HG03432 (cell line): ENCODE data around the gene ATXN1.
"Not testable (repeated sequence)": the region's sequence is repeated elsewhere in the genome, so short reads cannot be mapped to it uniquely, and the experiment has no call there.

ENCODE experiments used
- ATAC-seq: cut with Tn5 transposase; IDR thresholded peaks from one replicate; pipeline ENCODE4 v1.9.1; 2021; ENCODE audit warnings: mild to moderate bottlenecking, moderate library complexity; ENCODE audit not compliant: unreplicated experiment

Gene ATXN1

DNA sequence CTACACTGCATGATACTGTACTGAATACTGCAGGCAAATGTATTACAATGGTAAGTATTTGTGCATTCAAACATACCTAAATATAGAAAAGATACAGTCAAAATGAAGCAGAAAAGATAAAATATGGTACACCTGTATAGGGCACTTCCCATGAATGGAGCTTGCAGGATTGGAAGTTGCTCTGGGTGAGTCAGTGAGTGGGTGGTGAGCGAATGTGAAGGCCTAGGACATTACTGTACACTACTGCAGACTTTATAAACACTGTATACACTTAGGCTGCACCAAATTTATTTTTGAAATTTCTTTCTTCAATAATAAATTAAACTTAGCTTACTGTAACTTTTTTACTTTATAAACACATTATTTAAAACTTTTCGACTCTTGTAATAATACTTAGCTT, 213.1 kb downstream of the ATXN1 start:
- no peak for ATAC-seq

DNA sequence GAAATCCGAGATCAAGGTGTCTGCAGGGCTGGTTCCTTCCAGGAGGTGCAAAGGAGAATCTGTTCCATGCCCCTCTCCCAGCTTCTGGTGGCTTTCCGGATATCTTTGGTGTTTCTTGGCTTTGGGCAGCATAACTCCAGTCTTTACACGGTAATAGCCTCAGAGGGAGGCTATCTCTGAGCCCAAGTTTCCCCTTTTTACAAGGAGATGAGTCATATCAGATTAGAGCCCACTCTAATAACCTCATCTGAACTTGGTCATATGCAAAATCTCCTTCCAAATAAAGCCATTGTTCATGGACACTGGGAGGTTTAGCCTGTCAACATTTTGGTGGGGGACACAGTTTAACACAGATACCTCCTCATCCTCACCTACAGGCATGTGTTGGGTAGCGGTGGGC, 213.7 kb downstream of the ATXN1 start:
- ATAC-seq = no peak

DNA sequence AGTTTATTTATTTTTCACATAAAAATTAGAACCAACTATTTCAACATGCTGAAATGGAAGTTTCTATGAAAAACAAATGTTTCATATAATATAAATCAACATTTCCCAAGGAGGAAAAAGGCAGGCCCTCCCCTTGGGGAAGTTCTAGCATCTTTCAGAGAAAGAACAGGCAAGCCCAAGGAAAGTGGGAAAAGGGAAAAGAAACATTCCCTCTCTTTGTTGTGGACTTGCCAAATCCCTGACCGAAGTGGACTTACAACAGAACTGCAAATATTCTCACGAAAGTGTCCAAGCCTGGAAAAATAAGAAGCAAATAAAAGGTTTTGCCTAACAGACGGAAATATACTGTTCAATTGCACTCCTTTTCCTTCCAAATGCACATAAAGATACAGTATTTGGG, 214.4 kb downstream of the ATXN1 start:
- no peak for ATAC-seq

DNA sequence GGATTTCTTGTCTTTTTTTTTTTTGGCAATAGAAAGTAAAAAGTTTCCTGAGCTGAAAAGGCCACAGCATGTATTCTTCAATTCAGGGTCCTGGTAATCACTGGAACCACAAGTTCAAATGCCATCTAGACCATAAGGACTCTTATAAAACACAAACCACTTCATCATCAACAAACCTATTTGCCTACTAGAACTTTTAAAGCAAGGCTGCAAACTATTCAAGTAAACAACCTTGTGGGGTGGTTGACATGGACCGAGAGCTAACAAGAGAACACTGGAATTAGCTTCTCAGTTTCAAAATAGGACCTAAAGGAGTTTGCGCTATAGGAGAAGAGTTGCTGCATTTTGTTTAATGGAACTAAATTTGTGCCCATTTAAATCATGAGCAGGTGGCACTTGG, 215.9 kb downstream of the ATXN1 start:
- no peak for ATAC-seq

DNA sequence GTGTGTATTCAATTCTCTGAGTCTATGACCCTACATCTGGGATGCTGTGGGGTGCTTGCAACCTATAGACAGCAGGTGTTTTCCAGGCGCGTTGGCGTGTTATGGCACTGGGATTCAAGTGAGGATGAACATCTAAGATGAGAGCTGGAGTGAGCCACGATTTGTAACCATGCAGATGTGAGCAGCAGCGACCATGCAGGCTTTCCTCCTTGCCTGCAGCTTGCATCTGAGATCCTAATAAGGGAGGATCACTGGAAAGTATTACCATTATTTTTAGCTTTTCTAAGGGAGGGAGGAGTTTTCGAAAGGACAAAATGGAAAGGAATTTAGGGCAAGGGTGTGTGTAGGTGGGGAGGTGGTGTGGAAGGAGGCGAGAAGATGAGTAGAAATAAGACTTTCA, 216.7 kb downstream of the ATXN1 start:
- no peak for ATAC-seq

DNA sequence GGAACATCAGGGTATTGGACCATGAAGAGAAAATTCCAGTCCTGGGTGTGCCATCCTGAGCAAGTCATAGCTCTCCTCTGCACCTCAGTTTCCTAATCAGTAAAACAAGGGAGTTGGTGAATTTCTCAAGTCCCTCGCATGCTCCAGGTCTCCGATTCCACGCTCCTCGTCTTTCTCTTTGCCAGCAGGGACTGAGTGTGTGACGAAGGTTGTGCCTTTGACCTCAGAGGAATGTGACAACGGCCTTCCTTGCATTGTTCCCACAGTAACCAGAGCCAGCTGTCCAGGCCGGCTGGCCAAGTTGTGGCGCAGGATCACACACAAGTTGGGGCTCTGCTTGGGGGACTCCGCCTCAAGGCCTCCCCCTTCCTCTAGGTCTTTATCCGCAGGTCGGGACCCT, 217.3 kb downstream of the ATXN1 start:
- no peak for ATAC-seq

DNA sequence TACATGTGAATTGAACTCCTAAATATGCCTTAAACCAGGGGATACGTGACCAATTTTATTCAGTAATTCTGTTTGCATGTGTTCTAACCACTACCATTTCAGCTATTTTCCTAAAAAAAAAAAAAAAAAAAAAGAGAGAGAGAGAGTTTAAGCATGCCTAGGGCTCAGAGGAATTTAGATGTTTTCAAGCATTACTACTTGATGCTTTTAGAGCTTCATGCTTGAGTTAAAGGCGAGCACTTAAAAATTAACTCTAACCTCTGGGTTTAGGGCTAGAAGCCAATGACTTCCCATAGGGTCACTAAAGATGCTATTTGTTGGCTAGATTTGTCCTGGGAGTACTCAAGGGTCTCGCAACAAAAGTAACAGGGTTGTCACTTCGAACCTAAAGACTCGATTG, 217.7 kb downstream of the ATXN1 start:
- no peak for ATAC-seq

DNA sequence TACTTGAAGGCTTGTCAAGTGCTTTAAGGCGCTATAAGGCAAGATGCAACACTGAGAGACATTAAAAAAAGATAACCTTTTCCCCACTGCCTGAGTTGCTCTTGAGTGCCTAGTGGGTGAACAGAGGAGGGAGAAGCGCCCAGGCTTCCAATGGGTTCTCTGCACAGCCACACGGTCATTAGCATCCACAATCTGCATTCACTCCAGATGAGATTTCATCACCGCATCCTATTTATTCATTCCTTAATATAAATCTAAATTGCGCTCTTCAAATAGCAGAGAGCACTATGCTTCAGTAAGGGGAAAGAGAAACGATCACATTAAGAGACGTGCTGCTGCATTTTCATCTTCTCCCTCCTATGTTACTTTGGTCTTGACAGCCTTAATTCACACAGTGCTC, 219.2 kb downstream of the ATXN1 start:
- ATAC-seq = no peak

DNA sequence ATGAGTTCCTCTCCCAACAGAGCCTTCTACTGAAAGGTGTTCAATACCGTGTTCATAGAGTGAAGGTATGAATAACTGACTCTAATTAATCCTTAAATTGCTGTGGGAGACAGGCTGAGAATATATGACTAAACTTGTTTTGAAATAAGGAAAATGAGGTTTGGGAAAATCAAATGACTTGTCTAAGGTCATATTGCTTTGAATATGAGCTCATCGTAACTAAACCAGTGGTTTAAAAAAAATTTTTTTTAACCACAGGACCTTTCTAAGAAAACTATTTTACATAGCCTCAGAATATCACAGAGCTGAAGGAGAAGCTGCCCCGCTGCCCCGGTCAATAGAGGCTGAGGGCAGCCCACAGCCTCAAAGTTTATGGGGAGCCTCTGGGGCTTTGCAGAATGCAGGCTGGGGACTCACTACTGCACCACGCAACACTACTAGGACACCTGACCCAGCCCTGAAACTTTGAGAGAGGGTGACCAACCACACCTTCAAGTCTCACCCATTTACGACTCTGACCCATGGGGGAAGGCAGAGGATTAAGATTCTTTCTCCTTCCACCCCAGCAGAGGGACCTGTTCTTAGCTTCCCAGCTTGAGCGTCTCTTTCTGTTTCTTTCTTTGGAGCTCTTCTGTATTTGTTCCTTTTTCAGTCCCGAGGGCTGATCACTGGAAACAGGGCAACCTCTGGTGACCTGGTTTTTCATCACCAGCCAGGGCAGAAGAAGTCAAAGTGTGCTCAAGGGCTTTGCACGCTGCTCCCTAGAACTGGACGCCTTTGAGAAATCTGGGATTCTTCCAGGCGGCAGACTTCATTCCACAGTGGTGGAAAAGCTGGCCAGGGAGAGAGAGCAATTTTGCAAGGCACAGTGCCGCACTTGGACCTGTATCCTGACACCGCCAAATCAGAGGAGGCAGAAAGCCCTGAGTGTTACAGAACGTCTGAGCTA, 220.2 kb downstream of the ATXN1 start:
- peak; percentile 60 for ATAC-seq

DNA sequence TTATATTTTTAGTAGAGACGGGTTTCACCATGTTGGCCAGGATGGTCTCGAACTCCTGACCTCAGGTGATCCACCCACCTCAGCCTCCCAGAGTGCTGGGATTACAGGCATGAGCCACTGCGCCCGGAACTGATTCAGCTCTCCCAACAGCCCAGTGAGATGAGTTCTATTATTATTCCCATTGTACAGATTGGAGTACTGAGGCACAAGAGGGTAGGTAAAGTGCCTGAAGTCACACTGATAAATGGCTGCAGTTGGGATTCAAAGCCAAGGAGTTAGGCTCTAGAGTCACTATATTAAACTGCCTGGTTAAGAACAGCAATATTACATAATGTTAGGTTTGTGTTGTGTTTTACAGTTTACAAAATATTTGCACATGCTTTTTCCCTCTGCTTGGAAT, 220.9 kb downstream of the ATXN1 start:
- ATAC-seq = not testable (repeated sequence)

DNA sequence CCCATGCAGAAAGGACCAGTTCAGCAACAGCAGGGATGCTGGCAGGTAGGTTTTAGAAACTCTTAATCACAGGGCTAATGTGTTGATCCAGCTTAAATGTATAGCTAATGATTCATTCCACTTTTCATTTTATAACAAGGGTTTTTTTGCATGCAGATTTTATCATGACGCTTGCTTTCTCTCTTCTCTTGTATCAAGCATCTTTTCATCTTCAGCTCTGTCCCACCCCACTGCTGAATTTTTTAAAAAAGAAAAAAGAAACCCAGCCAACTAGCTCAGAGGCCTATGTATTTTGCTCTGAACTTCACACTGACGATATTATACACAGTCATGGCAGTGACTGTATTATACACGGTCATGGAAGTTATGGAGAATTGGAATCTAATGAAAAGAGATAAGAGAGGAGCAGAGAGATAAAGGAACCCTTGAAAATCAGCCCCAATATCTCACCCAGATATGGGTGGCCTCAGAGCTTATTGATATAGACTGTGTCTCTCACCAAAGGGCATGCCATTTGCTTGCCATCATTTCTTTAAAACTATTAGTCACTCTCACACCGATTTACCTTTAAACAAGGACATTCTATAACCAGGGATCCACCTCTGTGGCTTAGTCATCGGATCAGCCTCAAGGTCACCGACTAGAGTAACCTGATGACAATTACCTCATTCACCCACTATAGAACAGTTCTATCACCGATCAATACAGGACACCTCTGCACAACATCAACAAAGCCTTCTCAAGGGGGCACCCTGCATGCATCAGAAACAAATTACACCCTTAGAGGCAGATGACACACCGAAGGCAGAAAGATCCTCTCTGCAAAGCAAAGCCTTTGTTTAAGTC, 222.0 kb downstream of the ATXN1 start:
- no peak for ATAC-seq

DNA sequence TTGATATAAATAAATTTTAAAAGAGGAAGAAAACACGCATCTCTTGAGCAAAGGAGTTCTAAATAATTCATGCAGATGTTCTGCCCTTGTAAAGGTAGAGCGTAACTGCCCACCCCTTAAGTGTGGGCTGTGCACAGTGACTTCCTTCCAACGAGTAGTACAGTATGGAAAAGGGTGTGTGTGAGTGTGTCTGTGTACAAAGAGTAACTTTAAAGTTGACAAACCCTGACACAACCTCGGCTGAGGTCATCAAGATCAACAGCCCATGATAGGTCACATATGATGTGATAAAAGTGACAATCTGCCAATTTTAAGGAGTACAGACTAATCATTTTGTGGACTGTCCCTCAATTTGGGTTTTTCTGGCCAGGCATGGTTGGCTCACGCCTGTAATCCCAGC, 225.7 kb downstream of the ATXN1 start:
- no peak for ATAC-seq

DNA sequence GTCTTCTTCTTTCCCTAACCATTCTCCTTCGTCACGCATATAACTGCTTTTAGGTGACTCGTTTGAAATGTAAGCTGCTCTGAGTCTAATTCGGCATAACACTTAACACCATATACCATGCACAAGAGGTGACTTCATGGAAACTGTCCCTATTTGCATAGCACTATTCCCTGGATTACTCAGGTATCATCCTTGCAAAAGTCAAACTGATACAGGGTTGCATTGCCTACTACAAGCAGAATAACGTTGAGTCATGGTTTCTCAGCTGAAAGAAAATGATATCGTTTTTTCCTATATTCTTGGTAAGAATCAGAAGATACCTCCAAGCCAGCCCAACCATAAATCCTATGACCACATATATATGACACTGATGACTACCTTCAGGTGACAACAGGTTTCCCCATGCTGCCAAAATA, 227.5 kb downstream of the ATXN1 start:
- no peak for ATAC-seq

DNA sequence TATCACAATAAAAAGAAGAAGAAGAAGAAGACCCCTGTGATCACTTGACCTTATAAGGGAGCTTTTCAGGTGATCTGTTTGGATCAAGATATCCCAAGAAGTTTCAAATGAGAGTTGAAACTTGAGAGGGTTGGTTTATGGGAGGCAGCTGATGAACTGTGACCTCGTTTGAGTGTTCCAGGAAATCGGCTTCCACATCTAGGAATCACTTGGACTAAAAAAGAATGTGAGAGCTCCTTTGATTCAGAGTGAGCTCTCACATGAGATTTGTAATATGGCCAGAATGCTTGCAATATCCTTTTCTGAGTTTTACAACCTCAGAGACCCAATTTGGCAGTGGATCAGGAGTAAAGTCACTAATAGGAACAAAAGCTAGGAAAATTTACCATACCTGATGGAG, 228.1 kb downstream of the ATXN1 start:
- ATAC-seq = no peak

DNA sequence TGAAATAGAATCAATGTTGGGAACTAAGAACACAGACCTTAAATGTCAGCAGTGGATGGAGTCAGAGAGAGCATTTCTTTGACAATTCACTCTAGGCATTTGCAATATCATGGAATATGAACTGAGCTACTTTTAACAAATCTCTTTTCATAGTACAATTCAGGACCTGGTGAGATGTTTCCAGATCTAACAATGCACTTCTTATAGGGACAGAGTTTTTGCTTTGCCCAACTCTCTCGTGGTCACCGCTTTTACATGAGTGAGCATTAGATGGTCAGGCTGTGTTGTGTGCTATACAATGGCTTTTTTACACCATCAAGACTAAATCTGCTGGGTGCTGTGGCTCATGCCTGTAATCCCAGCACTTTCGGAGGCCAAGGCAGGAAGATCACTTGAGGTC, 233.6 kb downstream of the ATXN1 start:
- ATAC-seq = no peak

DNA sequence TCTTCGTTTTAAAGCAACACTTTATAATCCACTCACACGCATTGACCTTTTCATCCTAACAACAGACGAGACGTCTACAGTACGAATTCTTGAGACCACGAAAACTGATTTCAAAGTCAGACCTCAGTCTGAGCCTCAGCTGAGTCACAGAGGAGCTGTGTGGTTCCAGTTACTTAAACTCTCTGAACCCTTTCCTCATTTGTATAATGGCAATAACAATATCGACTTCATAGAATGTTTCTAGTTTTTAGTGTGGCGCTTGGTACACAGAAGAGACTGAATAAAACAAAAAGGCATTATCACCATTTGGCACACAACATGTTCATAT, 236.9 kb downstream of the ATXN1 start:
- ATAC-seq = no peak

DNA sequence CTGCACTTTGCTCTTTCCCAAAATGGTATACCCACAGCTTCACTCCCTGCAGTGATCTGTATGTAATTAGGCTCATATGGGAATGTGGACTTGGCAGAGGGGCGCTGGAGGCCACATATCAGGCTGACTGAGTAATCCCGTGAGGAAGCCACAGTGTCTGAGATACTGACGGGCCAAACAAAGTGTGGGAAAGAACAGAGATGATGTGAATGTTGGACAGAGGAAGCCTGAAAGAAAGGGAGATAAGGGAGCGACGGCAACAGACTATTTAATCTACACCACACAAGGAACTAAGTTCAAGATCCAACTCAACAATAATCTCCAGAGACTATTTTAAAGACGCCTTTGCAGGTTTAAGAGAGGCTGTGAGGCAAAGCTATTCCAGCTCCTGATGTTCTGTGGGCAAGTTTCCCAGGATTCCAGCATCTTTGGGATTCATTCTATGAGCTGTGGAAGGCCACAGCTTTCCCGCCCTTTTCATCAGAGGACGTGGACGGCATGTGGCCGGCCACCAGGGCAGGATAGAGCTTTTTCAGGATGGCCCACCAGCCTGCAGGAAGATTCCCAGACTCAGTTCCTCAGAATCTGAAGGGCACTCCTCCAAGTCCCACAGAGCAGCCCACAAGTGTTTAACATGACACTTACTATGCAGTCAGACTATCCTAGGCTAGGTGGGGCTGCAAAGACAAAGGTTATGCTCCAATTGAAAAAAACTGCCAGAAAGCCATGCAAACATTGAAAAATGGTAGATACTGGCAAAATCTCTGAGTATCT, 237.5 kb downstream of the ATXN1 start:
- no peak for ATAC-seq

DNA sequence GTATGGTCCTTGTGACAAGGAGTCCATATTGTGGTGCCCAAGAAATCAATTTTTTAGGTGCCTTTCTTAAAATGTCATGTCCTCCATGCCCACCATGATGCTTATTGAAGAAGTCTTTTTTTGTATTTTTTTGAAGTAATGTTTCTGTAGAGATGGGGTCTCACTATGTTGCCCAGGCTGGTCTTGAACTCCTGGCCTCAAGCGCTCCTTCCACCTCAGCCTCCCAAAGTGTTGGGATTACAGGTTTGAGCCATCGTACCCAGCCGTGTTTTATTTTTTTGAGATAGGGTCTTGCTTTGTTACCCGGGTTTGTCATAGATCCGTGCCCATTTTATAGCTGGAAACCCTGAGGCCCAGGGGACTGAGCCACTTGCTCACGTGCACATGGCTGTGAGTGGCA, 238.3 kb downstream of the ATXN1 start:
- no peak for ATAC-seq

DNA sequence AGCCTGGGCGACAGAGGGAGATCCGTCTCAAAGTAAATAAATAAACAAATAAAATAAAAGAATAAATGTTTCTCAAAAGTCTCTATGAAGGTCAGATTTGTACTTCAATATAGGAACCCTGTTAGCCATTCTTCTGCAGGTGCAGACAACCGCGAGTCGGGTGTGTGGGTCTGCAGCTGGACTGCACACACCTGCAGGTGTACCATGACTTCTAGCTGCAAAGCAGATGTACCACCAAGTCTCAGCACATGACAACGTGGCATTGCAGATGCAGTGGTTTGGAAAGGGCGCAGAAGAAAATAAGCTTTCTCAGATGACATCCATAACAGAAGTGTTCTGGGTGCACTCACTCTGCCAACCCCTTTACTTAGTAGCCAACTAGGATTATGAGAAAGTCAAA, 239.7 kb downstream of the ATXN1 start:
- no peak for ATAC-seq

DNA sequence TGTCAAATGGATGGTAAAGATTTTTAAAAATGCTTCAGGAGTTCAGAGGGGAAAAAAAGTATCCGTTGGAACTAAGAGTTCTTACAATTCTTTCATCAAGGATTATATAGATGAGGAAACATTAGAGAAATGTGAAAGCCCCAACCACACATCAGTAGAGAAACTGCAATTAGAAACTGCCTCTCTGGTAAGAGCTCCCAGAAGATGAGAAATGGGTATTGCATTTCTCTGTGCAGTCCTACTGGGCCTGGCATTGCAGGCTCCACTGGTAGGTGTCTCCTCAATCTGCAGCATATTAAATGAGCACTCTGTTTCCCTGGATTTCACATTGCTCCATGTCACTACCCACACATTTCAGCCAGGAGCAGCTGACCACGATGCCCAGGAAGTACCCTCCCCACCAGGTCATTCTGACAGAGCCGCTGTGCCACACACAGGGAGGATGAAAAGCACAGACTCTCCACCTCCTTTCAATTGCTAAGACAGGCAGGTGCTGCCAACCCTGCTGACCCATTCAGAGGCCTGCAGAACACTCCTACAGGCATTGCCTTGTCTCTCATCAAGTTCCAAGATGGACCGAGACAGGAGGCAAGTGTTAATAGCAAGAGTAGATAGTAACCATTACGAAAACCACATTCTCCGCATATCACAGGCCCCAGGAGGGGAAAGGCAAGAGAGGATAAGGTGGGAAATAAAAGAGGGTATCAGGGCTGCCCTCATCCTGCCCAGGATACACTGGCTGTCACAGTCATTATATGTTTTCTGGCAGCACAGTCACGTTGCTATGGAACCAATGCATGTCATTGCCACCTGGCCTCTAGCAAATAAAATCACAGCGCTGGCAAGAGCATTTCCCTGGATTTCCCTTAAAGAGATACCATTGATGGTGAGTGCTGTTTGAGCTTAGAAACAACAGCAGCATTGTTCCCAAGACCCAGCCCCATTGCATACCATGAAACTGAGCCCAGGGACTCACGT, 241.7 kb downstream of the ATXN1 start:
- no peak for ATAC-seq
